ENCODE data around the gene SLC35F4. TPM values are rescaled to one million over a fixed set of nuclear protein-coding genes. Genes with fewer than 3 reads are reported as not detected.

Gene SLC35F4
- total RNA-seq (ENCODE audit: low replicate concordance), result not detected in 2 replicates

DNA sequence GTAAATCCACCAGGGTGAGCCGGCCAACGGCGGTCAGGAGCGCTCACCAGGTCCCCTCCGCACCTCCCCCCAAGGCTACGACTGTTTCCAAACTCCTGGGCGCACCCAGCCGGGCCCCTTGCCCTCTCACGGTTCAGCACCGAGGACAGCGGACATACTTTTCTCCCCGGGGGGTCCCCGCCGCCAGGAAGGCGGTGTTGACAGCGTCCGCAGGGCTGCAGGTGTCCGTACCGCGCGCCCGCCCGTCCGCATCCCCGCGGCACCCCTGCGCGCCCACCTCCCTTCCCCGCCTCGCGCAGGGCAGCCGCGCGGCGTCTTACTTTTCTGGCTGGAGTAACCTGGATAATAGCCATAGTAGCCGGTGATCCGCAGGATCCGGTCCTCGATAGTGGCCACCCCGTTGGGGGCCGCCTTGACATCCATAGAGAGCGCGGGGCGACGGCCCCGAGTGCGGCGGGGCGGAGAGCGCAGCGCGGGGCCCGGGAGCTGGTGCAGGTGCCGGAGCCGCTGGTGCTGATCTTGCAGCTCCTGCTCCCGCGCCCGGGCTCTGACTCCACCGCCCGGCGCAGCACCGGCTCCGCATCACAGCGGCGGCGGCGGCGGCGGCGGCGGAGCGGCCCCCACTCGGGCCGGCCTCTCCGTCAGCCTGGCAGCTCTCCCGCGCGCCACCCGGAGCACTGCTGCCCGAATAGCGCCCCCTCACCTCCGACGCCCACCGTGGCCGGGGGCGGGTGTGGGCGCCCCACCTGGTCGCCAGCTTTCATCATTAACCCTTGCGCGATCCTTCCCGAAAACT is at the start of gene SLC35F4:
SLC35F4 (minus strand) TSS at position 690 of the 796 bp plus-strand sequence.
- peak; percentile 11 for DNase-seq (ENCODE audit: low read depth)
- TF ChIP-seq, protein P1, sequence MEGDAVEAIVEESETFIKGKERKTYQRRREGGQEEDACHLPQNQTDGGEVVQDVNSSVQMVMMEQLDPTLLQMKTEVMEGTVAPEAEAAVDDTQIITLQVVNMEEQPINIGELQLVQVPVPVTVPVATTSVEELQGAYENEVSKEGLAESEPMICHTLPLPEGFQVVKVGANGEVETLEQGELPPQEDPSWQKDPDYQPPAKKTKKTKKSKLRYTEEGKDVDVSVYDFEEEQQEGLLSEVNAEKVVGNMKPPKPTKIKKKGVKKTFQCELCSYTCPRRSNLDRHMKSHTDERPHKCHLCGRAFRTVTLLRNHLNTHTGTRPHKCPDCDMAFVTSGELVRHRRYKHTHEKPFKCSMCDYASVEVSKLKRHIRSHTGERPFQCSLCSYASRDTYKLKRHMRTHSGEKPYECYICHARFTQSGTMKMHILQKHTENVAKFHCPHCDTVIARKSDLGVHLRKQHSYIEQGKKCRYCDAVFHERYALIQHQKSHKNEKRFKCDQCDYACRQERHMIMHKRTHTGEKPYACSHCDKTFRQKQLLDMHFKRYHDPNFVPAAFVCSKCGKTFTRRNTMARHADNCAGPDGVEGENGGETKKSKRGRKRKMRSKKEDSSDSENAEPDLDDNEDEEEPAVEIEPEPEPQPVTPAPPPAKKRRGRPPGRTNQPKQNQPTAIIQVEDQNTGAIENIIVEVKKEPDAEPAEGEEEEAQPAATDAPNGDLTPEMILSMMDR (IDR thresholded peaks at IDR 0.05; ENCODE audit: insufficient read depth, low read length), result no peak

DNA sequence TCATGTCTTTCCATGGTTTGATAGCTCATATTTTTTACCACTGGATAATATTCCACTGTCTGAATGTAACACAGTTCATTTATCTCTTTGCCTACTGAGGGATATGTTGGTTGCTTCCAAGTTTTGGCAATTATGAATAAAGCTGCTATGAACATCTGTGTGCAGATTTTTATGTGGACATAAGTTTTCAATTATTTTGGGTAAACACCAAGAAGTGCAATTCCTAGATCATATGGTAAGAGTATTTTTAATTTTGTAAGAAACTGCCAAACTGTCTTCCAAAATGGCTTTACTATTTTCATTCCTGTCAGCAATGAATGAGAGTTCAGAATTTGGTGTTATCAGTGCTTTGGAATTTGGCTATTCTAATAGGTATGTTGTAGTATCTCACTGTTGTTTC is 43.7 kb upstream of the SLC35F4 start:
- TF ChIP-seq, protein P1 (IDR thresholded peaks at IDR 0.05; ENCODE audit: insufficient read depth, low read length), result no peak
- DNase-seq (ENCODE audit: low read depth), result no peak

More for the DNA sequence above, at the start of gene SLC35F4:
- H3K4me3 ChIP-seq (ENCODE audit: low read depth, low read length), result peak within 1 kb of the TSS; percentile 9

DNA sequence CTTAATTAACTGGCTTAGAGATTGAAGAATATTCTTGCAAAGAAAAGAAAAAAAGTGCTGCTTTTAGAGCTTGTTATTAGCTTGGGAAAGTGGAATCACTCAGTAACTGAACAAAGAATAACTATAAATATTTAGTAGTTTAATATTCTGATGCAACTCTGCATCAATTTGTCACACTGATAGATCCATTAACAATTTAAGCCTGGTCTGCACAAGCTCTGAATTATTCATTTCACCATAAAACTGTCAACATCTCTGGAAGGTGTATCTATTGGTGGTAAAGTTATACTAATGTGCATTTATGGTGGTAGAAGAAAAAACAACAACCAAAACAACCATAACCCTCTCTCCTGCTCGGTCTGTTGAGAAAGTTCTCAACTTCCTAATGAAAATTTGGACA is 38.1 kb upstream of the SLC35F4 start:
- TF ChIP-seq, protein P1 (IDR thresholded peaks at IDR 0.05; ENCODE audit: insufficient read depth, low read length), result no peak
- no peak overlapping the region for H3K4me3 ChIP-seq (ENCODE audit: low read depth, low read length)
- no peak for DNase-seq (ENCODE audit: low read depth)

More for the DNA sequence above, 43.7 kb upstream of the SLC35F4 start:
- no peak overlapping the region for H3K4me3 ChIP-seq (ENCODE audit: low read depth, low read length)

DNA sequence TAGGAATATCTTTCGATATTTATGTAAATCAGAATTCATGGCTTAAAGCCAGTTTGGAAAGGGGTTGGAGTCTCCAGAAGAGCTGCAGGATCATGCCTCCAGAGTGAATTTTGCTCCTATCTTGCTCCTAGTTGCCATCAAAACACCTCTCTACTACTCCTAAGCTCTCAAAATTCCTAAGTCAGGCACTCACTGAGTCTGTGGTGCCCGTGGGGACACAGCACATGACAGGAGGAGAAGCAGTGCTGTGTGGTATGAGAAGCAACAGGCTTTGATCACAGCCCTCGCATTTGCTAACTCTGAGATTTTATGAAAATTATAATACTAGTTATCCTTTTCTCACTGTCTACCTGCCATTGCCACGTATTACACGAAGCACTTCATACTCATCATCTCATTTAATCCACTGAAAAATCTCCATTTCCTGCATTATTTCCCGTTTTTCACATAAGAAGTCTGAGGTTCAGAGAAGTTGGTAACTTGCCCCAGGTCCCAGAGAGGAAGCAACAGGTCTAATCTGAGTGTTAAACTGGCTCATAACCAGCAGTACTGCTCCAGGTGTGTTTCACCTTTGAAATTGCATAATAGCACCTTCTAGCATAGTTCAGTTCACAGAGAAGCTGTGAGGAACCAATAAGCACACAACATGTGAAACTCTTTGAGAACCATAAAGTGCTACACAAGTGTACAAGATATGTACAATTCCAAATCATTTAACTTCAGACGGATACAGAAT is 33.1 kb upstream of the SLC35F4 start:
- H3K4me3 ChIP-seq (ENCODE audit: low read depth, low read length), result no peak overlapping the region
- DNase-seq (ENCODE audit: low read depth), result no peak
- TF ChIP-seq, protein P1 (IDR thresholded peaks at IDR 0.05; ENCODE audit: insufficient read depth, low read length), result no peak

DNA sequence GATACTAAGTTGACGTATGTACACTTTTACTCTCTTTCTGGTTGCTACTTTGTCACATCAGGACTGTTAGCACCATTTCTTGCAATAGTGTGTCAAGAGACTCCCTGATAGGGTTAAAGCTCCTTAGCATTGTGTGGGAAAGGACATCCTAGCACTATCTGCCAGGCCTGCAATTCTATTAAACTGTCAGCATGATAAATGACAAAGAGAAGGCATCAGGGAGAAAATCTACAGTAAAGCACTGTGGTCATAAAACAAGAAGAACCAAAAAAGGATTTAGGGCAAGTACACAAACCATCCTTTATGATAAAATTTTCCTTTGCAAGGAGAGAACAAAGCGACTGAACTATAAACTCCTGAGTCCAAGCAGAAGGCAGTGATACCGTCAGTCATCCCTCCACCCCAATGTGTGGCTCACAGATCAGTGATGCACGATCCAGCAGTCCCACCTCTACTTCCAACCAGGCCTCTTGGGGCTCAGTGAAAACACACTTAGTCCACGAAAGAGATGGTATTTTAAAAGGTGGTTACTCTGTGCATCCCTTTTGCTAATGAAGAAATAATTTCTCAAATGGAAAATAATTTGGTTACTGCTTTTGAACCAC is 31.4 kb upstream of the SLC35F4 start:
- TF ChIP-seq, protein P1 (IDR thresholded peaks at IDR 0.05; ENCODE audit: insufficient read depth, low read length), result no peak
- no peak for DNase-seq (ENCODE audit: low read depth)

DNA sequence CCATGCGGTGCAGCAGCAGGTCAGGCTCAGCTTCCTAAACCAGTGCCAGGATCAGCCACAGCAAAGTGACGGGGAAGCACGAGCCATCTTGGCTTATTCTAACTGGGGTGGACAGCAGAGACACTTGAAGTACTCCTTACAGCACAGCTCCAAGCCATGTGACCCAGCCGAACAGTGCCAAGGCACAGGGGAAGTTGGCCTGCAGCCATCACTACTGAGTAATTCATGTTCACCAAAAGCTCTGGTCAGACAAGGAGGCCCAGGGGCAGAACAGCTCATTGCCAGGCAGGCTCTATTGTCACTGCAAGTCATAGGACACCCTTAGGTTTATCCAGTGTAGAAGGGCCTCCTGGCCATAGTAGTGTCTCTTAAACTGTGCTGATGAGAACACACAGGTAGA is 23.4 kb upstream of the SLC35F4 start:
- peak; percentile 57 for DNase-seq (ENCODE audit: low read depth)
- no peak overlapping the region for H3K4me3 ChIP-seq (ENCODE audit: low read depth, low read length)
- TF ChIP-seq, protein P1 (IDR thresholded peaks at IDR 0.05; ENCODE audit: insufficient read depth, low read length), result no peak

More for the DNA sequence above, 31.4 kb upstream of the SLC35F4 start:
- no peak overlapping the region for H3K4me3 ChIP-seq (ENCODE audit: low read depth, low read length)
